Stimulated activated CD8-positive, alpha-beta memory T cell treated with anti-CD3 and anti-CD28 coated beads, Interleukin-4, amount 100 ng/mL, for 48 hours (primary cell): ENCODE measurements around the gene ZBTB20.

Source experiments
- DNase-seq: peaks from one replicate; pipeline ENCODE4 v3.0.0-alpha.2; 2020

Gene ZBTB20

DNA sequence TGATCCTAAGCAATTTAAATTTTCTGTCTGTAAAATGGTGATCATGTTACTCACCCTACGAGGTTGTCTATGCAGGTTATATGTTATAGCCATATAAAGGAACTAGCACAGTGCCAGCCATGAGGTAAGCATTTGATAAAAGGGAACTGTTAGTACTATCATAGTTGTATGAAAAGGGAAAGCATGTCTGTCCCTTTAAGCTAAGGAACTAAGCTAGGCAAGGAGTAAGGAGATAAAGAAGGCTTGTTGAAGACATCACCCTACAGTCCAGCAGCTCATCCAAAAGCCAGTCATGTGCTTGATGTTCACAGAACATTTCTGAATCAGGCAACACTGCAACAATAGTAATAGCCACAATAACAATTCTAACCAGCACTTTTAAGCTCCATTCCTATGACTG lies 243.9 kb downstream of the ZBTB20 start:
- no peak for DNase-seq

DNA sequence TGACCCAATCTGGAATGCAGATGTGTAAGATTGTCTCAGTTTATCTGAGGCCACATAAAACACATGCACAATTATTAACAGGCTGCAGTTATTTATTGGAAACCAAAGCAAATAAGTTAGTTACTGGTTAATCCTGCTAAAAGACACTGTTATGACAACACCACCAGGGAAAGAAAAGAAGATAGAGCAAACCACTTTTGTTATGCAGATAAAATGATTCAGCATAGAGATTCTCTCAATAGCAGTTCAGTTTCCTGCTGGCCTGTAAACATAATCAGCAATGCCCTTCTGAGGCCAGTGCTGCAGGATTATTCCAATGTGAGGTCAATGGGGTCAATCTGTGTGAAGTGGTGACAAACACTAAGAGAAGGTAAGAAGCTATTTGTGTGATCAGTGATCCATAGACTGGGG lies 244.4 kb downstream of the ZBTB20 start:
- DNase-seq = no peak

DNA sequence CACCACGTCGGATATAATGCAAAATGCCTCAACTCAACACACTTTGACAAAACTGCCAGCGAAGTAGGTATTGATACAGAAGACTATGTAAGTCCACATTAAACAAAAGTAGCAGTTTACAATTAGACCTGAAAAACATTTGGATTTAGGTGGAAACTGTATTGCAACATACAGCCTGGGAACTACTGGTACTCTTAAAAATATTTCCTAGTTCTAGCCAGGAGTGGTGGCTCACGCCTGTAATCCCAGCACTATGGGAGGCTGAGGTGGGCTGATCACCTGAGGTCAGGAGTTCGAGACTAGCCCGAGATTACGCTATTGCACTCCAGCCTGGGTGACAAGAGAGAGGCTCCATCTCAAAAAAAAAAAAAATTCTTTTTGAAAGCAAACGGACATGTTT lies 246.2 kb downstream of the ZBTB20 start:
- DNase-seq = no peak

DNA sequence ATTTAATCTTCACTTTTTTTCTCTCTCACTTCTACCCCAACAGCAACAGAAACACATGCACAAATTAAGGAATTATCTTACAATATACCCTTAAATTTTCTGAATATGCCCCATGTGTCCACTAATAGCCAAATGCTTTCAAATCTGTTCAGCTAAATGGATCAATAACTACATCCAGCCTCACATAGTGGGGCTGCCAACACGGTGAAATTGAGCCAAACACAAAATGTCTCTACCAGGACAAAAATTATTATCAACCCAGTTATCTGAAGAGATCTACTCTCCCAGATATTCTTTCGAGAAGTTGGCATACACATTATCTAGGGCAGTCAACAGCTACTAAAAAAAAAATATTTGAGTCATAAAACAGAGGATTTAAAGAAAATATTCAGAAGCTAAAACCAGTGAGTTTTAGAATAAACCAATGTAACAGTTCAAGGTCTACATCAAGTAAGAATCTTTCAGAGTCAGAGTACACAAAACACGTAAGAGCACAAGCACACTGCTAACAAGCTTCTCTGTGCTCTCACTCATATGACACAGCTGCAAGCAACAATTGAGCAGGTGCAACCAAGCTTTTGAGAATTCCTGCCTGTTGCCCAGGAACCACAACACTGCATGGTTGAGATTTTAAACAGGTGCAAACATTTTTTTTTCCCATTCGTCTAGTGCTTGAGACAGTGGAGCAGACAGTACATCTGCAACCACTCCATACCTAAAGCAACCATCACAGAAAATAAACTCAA lies 247.7 kb downstream of the ZBTB20 start:
- DNase-seq = no peak

DNA sequence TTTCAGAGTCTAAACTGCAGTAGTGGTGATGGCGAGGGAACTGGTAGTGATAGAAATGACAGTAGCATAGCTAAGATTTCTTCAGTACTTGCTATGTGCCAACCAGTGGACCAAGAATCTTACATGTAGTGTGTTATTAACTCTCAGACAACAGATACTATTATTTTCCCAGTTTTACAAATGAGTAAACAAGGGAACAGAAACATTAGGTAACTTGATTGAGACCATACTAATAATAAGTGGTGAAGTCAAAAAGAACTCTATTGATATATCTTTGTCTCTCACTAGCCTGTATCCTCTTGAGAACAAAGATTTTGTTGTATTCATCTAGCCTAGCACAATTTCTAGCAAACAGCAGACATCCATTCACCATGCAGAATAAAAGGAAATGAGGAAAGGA lies 250.1 kb downstream of the ZBTB20 start:
- DNase-seq = no peak

DNA sequence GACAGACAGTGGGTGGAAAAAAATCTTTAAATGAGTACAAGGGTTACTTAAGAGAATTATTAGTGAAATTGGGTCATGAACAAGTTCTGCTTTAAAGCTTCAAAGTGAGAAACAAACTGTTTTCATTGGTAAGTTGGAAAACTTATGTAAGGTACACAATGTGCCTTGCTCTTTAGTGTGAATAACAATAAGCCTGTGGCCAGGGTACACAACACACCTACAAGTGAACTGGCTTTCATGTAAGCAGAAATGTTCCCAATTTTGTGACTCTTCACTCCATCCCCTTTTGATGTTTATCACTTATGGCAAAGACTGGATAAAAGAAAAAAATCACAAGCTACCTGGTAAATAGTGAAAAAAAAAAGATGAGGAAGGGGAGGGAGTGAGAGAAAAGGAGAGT lies 253.7 kb downstream of the ZBTB20 start:
- no peak for DNase-seq

DNA sequence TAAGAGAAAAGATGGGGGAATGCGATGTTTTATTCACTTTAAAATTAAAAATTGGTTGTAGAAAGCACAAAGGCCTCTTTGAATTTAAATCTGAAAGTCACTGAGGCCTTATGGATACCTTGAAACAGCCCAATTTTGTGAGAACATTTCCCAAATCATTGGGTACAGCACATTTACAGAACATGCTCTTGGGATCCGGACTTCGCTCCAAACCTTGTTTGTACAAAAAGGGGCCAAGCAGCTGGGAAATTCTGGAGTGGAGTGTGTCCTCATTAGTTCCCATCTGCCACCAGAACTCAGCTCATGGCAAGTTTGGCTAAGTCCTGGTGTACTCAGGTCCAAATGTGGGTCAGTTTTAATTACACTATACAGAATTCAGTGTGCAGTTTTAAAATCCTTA lies 254.2 kb downstream of the ZBTB20 start:
- no peak for DNase-seq

DNA sequence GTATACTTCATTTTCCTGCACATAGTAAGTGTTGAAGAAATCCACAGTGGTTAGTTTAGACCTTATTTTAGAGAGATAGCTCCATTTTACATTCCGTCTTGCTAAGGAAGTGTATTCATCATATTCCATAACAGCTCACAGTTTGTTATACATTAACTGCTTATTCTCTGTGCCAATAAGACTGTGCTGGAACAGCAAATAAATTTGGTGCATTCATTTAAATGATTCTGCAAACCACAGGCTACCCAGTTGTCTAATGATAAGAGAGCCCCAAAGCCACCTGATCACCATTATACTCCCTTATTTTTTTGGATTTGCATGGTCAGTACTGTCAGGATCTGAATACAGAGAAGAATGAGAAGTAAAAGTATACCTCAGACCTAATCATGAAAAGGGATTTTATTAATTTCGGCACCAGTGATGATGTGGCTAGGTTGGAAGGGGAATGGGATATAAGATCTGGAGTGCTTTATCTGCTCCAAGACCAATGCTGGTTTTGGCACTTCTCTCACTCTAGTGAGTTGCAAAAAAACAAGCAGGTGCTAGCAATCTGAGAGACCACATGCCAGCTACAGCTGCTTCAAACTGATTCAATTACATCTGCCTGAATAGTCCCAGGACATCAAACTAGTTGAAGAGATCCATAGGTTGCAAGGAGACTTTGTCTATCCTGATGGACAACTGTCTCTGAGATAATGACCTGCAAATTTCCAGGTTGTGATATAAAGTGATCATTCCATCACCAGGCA lies 254.8 kb downstream of the ZBTB20 start:
- no peak for DNase-seq

DNA sequence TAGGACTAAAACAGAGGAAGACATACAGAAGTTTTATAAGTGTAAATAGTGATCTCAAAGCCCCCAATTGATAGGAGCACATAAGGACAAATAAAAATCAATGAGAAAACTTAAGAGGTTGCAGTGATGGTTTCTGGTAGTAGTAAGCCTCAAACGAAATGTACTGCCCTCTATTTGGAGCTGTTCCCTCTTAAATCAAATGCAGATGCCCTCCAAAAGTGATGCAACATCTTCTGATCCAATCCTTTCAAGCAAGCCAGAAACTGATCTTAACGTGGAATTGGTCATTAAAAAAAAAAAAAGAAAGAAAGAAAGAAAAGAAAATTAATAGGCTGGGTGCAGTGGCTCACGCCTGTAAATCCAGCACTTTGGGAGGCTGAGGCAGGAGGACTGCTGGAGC lies 259.3 kb downstream of the ZBTB20 start:
- DNase-seq = no peak

DNA sequence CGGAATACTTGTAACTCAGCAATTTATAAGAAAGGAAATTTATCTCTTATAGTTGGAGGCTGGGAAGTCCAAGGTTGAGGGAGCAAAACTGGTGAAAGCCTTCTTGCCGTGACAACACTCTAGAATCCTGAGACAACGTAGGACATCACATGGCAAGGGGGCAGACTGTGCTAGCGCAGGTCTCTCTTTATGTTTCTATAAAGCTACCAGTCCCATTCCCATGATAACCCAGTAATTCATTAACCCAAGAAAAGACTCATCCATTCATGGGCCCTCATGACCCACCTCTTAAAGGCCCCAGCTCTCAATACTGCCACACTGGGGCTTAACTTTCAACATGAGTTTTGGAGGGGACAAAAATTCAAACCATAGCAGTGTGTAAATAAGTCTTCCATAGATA lies 260.2 kb downstream of the ZBTB20 start:
- DNase-seq = no peak

DNA sequence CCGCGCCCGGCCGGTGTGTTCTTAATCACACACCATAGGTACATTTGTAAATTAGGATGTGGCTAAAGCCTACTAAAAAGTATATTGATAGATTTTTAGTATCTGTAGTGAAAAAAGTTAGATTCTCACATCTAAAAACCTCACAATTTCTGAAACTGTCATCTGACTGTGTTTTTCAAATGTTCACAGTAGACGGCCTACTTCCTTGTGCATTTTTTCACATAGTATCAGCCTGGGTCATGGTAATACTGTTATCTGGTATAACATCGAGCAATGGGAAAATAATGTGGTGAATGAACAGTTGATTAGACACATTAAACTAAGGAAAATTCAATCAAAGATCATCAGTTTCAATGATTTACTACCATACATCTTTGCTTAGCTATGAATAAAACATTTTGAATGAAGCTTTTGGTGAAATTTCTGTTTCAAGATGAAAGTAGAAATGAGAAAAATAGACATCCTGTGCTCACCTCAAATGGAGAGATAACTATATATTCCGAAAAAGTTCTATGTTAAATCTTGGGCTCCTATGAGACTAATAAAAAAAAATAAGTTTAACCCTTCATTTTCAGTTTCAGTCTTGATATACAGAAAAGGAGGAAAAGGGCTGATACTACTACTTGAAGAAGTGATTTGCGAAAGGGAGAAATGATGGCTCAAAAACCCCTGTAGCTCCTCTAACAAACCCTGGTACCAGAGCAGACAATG lies 262.7 kb downstream of the ZBTB20 start:
- DNase-seq = no peak

DNA sequence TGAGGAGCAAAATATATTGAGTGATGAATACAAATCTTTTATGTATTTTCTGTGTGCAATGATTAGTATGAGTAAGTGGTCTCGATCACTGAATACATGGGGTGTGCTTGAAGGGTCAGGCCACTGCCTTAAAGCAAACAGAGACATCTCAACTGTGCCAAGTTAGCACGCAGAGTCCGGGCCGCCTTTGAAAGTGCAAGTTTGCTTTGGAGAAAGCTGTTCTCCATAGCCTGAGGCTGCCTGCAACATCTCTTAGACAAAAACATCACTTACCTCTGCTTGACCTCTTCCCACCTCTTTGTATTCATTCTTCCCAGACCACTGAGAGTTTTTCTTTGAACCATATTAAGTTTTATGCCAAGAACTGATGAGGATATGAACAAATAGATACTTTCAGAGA lies 267.0 kb downstream of the ZBTB20 start:
- DNase-seq = no peak

DNA sequence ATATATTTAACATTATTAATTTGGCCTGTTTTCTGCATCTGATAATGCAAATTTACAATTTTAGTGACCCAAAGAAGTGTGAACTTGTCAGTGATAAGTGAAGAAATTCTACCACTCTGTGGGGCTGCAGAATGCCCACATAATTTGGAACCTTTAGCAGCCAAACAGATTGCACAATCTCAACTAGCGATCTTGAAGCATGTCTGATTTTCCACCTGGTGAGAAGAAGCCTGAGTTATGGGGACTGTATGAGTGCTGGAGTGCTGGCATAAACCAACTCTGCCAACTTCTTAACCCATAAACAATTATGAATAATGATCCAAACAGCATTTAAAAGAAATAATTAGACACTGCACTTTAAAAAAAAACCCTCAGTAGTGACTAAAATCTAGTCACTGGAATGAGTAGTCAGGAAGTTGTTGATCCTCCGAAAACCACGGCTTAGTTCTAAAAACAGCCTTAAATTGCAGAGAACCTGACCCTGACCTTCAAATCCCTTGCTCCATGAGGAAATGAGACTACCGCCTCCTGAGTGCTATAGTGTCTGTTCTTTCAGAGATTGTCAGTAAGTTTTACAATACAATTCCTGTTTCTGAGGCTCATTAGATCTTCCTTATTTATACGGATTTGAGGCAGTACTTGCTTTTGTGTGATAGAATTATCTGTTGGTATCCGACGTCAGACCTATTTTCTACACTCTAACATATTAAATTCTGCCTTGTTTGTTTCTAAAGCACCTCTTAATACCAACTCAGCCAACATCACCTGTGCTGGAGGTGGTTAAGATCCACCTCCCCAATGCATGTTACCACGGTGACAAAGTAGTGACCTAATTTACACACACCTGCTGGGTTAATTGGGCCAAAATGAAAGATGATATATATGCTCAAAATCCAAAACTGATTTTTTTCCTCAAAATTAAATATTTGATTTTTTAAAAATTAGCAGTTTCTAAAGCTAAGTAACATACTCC lies 267.7 kb downstream of the ZBTB20 start:
- no peak for DNase-seq

DNA sequence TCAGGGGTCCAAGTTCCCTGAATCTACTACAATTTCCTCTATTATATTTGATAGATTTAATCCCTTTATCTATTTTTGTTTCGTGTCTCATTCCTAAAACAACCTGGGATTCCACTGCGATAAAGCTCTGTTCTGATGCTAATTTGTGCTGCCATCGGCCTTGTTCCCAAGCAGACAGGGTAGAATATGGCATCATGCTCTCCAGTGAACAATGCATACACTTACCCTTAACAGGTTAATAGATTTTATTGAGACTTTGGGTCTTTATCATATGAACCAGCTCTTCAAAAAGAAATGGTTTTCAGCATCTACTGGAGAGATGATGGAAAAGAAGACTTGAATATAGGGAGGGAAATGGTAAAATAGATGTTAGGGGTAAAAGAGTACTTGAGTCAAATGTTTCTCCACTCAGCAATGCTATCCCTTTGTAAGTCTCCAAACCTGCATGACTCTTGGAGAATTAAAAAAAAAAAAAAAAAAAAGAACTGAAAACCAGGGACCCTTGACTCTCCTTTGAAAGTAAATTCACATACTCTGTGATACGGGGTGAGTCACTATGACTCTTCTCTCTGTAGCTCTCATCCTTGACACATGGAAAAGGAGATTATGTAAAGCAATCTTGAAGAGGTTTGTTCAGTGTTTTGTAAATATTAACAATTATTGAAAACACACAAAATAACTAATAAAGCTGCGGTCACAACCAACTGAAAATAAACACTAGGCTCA lies 268.8 kb downstream of the ZBTB20 start:
- no peak for DNase-seq

DNA sequence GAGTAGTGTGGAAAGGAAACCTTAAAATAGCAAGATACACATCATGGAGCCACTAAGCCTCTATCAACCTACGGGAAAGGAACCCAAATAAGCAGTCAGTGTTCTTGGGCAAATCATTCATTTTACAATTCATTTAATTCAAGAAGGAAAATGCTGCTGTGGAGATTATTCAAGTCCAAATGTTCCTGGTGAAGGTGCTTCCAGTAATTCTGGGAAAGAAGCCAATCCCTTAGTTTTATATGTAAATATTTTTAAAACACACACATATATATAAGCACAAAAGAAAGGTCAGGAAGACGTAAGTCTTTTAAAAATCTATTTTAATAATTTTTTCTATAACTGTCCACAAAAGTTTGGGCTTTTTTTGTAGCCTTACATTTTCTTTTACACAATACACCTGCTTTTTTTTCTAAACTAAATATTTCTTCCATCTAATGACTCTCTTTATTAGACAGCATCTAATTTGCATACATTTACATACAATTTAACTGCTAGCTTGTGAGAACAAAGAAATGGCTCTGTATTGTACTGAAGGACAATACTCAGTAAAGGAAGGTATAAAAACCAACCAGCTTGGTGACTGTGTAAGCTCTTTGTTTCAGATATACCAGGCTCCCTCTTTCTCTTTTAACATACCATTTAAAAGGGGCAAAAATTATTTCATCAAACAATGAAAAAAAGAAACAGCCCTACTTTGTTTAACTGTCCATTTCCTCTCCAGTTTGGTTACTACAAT lies 269.5 kb downstream of the ZBTB20 start:
- DNase-seq = no peak

DNA sequence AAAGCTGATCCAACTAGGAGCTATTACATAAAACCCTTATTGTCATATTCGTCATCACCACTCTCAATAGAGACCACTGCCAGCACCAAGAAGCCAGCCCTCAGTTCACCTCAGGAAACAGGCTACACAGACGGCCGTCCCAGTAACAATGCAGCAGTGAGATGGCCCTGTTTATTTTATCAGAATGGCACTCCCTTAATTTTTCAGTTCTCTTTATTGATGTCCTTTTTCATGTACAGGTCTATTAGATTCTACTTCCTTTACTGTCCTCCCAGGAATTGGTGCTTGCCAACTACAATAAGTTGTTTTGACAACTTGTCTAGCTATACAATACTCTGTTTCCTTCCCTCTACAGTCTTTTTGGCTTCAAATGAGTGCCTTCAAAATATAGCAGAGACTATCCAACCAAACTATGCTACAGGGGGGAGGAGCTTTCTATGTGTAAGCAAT lies 272.5 kb downstream of the ZBTB20 start:
- DNase-seq = no peak

DNA sequence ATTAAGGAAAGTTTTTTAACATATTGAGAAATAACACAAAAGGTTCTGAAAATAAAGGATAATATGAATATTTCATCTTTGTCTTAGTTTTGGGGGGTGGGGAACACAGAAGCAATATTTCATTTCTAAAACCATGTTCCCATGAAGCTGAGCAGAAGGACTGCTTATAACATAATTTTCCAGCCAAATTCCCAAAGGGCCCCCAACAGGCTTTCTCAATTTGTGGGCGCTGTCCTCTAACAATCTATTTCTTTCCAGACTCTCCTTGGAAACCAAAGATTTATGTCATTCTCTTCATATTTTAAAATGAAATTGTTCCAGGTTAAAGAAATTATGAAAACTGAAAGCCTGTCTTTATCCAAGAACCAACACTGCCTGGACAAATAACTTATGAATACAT lies 273.5 kb downstream of the ZBTB20 start:
- no peak for DNase-seq

DNA sequence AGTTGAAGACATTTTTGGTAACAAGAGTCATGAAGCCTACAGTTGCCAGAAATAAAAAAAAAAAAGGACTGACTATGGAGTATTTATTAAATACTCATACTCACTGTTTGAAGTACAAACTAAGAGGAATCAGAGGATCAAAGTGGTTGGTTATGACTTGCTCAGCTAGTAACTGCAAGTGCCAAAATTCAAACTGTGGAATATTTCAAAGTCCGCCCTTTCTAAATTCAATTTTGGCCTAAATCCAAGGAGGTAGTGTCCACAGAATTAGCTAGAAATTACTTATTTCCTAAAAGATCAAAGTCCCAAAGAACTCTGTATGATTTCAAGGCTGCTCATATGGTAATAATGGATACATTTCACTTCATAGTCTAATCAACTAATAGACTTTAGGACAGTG lies 274.5 kb downstream of the ZBTB20 start:
- no peak for DNase-seq

DNA sequence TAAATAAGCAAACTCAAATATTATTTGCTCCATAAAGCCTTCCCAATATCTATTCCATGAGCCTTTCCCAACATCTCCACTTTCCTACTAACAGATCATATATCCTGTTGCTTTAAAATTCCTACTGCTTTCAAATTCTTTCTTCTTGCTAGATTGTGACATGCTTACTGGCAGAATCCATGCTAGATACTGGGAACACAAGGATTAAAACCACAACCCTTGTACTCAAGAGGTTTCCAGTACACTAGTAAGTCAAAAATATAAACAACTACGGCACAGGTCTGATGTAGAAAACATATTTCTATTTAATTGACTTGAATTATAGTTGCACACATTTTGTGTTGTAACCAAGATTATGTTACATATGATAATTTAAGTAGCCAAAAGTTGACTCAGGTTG lies 275.0 kb downstream of the ZBTB20 start:
- DNase-seq = no peak

DNA sequence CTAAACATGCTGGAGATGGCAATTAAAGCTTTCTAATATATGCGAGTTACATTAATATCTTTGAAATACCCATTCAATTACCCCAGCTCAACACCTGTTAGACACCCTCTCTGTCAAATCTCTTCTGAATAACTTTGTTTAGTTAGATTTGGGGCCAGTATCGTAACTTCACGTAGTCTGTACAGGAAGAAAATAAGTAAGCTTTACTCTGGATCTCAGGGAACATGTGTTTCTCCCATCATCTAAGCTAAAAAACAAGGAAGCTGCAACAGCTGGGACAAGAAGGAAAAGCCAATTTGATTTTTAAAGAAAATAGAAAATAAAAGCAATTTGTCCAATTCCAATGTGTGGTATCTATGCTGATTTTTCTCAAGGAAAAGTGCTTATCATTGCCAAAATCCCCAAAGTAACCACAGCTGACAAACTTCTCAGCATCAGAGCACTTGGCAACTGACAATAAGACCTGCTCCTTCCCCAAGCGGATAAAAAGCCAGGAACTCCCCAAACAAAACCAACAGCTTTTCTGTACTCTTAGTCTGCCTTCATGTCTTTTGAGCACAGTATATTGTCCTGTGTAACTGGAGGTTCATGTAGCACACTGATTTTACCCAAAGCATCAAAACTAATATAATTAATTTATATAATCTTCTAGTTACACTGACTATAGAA lies 279.1 kb downstream of the ZBTB20 start:
- DNase-seq = no peak

DNA sequence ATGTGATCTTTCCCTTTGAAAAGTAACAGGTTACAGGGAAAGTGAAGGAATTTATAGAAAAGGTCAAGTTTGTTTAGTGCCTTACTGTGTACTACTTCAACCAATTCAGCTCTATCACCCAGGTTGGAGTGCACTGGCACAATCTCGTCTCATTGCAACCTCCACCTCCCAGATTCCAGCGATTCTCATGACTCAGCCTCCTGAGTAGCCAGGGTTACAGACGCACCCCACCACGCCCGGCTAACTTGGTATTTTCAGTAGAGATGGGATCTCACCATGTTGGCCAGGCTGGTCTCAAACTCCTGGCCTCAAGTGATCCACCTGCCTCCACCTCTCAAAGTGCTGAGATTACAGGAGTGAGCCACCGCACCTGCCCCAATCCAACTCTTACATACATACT lies 279.7 kb downstream of the ZBTB20 start:
- no peak for DNase-seq
